ENCODE data around the gene CEBPA.
"Not testable (repeated sequence)": the region's sequence is repeated elsewhere in the genome, so short reads cannot be mapped to it uniquely, and the experiment has no call there.

The CEBPA gene

GRCh38 chr19:33300009-33300893 is 2.1 kb downstream of the CEBPA start:
- Histone ChIP-seq H3K4me3 (peak overlapping the region; percentile 58), H3K36me3 (ENCODE audit: insufficient read depth, low read length) (no peaks in the 10 kb centered on the region), H3K9me3 (ENCODE audit: low read depth, low read length) (no peaks in the 10 kb centered on the region), H3K27ac (no peak overlapping the region), H3K9ac (ENCODE audit: insufficient read length) (no peak overlapping the region)
- no peak for DNase-seq (ENCODE audit: low read depth, low spot score)
- no peak for TF ChIP-seq FOXP2 (optimal IDR thresholded peaks at IDR 0.05; ENCODE audit: control extremely low read depth, extremely low read length, insufficient read depth)
- no peak for TF ChIP-seq EZH2 (IDR thresholded peaks at IDR 0.05)
- TF ChIP-seq POLR2AphosphoS5 (IDR thresholded peaks at IDR 0.05; ENCODE audit: borderline replicate concordance, low read depth, low read length): no peak

- H3K4me3 ChIP-seq: no peak overlapping the region
- H3K9ac ChIP-seq (ENCODE audit: insufficient read length): no peak overlapping the region
- H3K9me3 ChIP-seq (ENCODE audit: low read depth, low read length): no peaks in the 10 kb centered on the region
- DNase-seq (ENCODE audit: low read depth, low spot score): no peak
- H3K27ac ChIP-seq: no peak overlapping the region
- no peaks in the 10 kb centered on the region for H3K36me3 ChIP-seq (ENCODE audit: insufficient read depth, low read length)
- no peak for TF ChIP-seq POLR2AphosphoS5 (IDR thresholded peaks at IDR 0.05; ENCODE audit: borderline replicate concordance, low read depth, low read length)
- TF ChIP-seq FOXP2 (optimal IDR thresholded peaks at IDR 0.05; ENCODE audit: control extremely low read depth, extremely low read length, insufficient read depth): no peak
- TF ChIP-seq EZH2 (IDR thresholded peaks at IDR 0.05): no peak
These were observed 3.2 kb downstream of the CEBPA start for GRCh38 chr19:33299051-33299688.

GRCh38 chr19:33298146-33298911 is 4.0 kb downstream of the CEBPA start:
- H3K36me3 ChIP-seq (ENCODE audit: insufficient read depth, low read length): no peaks in the 10 kb centered on the region
- no peaks in the 10 kb centered on the region for H3K9me3 ChIP-seq (ENCODE audit: low read depth, low read length)
- no peak overlapping the region for H3K27ac ChIP-seq
- H3K9ac ChIP-seq (ENCODE audit: insufficient read length): no peak overlapping the region
- H3K4me3 ChIP-seq: no peak overlapping the region
- no peak for DNase-seq (ENCODE audit: low read depth, low spot score)
- TF ChIP-seq FOXP2 (optimal IDR thresholded peaks at IDR 0.05; ENCODE audit: control extremely low read depth, extremely low read length, insufficient read depth): no peak
- no peak for TF ChIP-seq POLR2AphosphoS5 (IDR thresholded peaks at IDR 0.05; ENCODE audit: borderline replicate concordance, low read depth, low read length)
- TF ChIP-seq EZH2 (IDR thresholded peaks at IDR 0.05): no peak

GRCh38 chr19:33297401-33298145 is 4.8 kb downstream of the CEBPA start:
- Histone ChIP-seq H3K4me3 (no peak overlapping the region), H3K27ac (no peak overlapping the region), H3K9ac (ENCODE audit: insufficient read length) (no peak overlapping the region), H3K9me3 (ENCODE audit: low read depth, low read length) (no peaks in the 10 kb centered on the region), H3K36me3 (ENCODE audit: insufficient read depth, low read length) (no peaks in the 10 kb centered on the region)
- no peak for DNase-seq (ENCODE audit: low read depth, low spot score)
- TF ChIP-seq EZH2 (IDR thresholded peaks at IDR 0.05) (no peak), POLR2AphosphoS5 (IDR thresholded peaks at IDR 0.05; ENCODE audit: borderline replicate concordance, low read depth, low read length) (no peak), FOXP2 (optimal IDR thresholded peaks at IDR 0.05; ENCODE audit: control extremely low read depth, extremely low read length, insufficient read depth) (no peak)

GRCh38 chr19:33296488-33296971 is 5.8 kb downstream of the CEBPA start:
- Histone ChIP-seq H3K9me3 (ENCODE audit: low read depth, low read length) (no peaks in the 10 kb centered on the region), H3K36me3 (ENCODE audit: insufficient read depth, low read length) (no peaks in the 10 kb centered on the region), H3K9ac (ENCODE audit: insufficient read length) (no peak overlapping the region), H3K27ac (no peak overlapping the region), H3K4me3 (no peak overlapping the region)
- no peak for DNase-seq (ENCODE audit: low read depth, low spot score)
- TF ChIP-seq FOXP2 (optimal IDR thresholded peaks at IDR 0.05; ENCODE audit: control extremely low read depth, extremely low read length, insufficient read depth) (no peak), POLR2AphosphoS5 (IDR thresholded peaks at IDR 0.05; ENCODE audit: borderline replicate concordance, low read depth, low read length) (no peak), EZH2 (IDR thresholded peaks at IDR 0.05) (no peak)

- TF ChIP-seq POLR2AphosphoS5 (IDR thresholded peaks at IDR 0.05; ENCODE audit: borderline replicate concordance, low read depth, low read length): no peak
- no peak for TF ChIP-seq FOXP2 (optimal IDR thresholded peaks at IDR 0.05; ENCODE audit: control extremely low read depth, extremely low read length, insufficient read depth)
- TF ChIP-seq EZH2 (IDR thresholded peaks at IDR 0.05): no peak
- Histone ChIP-seq H3K4me3 (no peak overlapping the region), H3K27ac (no peak overlapping the region), H3K9me3 (ENCODE audit: low read depth, low read length) (no peaks in the 10 kb centered on the region), H3K36me3 (ENCODE audit: insufficient read depth, low read length) (no peaks in the 10 kb centered on the region), H3K9ac (ENCODE audit: insufficient read length) (no peak overlapping the region)
- no peak for DNase-seq (ENCODE audit: low read depth, low spot score)
These were observed 6.5 kb downstream of the CEBPA start for GRCh38 chr19:33295621-33296487.

GRCh38 chr19:33295046-33295445 is 7.3 kb downstream of the CEBPA start:
- H3K36me3 ChIP-seq (ENCODE audit: insufficient read depth, low read length); H3K9me3 ChIP-seq (ENCODE audit: low read depth, low read length); DNase-seq (ENCODE audit: low read depth, low spot score); H3K9ac ChIP-seq (ENCODE audit: insufficient read length); H3K4me3 ChIP-seq; H3K27ac ChIP-seq: not testable (repeated sequence)

All from SK-N-MC (cell line).